Spleen (tissue), 11 donors: ENCODE data around the gene GDF15. TPM values are rescaled to one million over a fixed set of nuclear protein-coding genes. Genes with fewer than 3 reads are reported as not detected.

Experiments
- DNase-seq: peaks from one replicate; pipeline ENCODE4 v3.0.0-alpha.2; 2020
- H3K27ac ChIP-seq, 8 donors: fragments of 200-600 bp; sonication (generic) in 7 of 8; 1 replicate in 4 of 8; 2 replicates in 4 of 8; pipeline versions ENCODE4 v1.5.0 to v1.8.0; 2016 to 2021; ENCODE audit warnings: inconsistent platforms in 4 of 8, mild to moderate bottlenecking in 4 of 8, moderate library complexity in 1 of 8
- H3K27me3 ChIP-seq, 7 donors: fragments of 200-600 bp; sonication (generic) in 6 of 7; replicated peaks in 1 of 7; 1 replicate in 4 of 7; 2 replicates in 3 of 7; pipeline versions ENCODE4 v1.5.0 to v1.8.0; 2016 to 2021; ENCODE audit warnings: inconsistent platforms in 3 of 7, mild to moderate bottlenecking in 1 of 7
- H3K36me3 ChIP-seq, 6 donors: fragments of 200-600 bp; sonication (generic) in 5 of 6; 1 replicate in 4 of 6; 2 replicates in 2 of 6; pipeline versions ENCODE4 v1.5.0 to v1.8.0; 2016 to 2021; ENCODE audit warnings: inconsistent platforms in 2 of 6
- H3K4me1 ChIP-seq, 6 donors: fragments of 200-600 bp; sonication (generic) in 5 of 6; 1 replicate in 3 of 6; 2 replicates in 3 of 6; pipeline versions ENCODE4 v1.5.0 to v1.8.0; 2016 to 2021; ENCODE audit warnings: inconsistent platforms in 3 of 6
- H3K4me3 ChIP-seq, 8 donors: fragments of 200-600 bp; sonication (generic) in 7 of 8; 1 replicate in 4 of 8; 2 replicates in 4 of 8; pipeline versions ENCODE4 v1.5.0 to v1.8.0; 2016 to 2021; ENCODE audit warnings: inconsistent platforms in 4 of 8, mild to moderate bottlenecking in 4 of 8, moderate library complexity in 2 of 8
- H3K9me3 ChIP-seq, 8 donors: fragments of 200-600 bp; sonication (generic) in 7 of 8; 1 replicate in 4 of 8; 2 replicates in 4 of 8; pipeline versions ENCODE4 v1.5.0 to v1.8.0; 2016 to 2021; ENCODE audit warnings: inconsistent platforms in 4 of 8
- CTCF ChIP-seq, 11 experiments: fragments of 200-600 bp in 7 of 11; fragments of 450-650 bp in 4 of 11; sonication (generic) in 4 of 11; IDR thresholded peaks in 8 of 11; conservative IDR thresholded peaks in 3 of 11; 1 replicate in 7 of 11; 2 replicates in 4 of 11; pipeline versions ENCODE4 v1.4.0 to v1.8.0; 2016 to 2021; ENCODE audit warnings: antibody characterized with exemption in 11 of 11, inconsistent platforms in 4 of 11, mild to moderate bottlenecking in 1 of 11
- POLR2A ChIP-seq, 3 donors: fragments of 450-650 bp; IDR thresholded peaks; one replicate each; pipeline ENCODE4 v1.5.1; 2017; ENCODE audit warnings: antibody characterized with exemption in 3 of 3, mild to moderate bottlenecking in 1 of 3
- POLR2AphosphoS5 ChIP-seq, 3 donors: sonication (generic); formaldehyde crosslinking; IDR thresholded peaks; one replicate each; pipeline ENCODE4 v1.5.1; 2017; ENCODE audit warnings: antibody characterized with exemption in 3 of 3
- WGBS, 5 donors: extraction: QIAGEN DNeasy Blood & Tissue Kit in 3 of 5; methylation state at CpG; one replicate each; pipeline versions ENCODE4 v1.1.5 to v1.1.7; 2013 to 2018; 5-methylcytosine and 5-hydroxymethylcytosine counted together
- intact Hi-C: fragments of 100-400 bp; cut with DNase I; formaldehyde crosslinking; loops from one replicate; pipeline ENCODE4 v1.15.0; 2023; ENCODE audit warnings: low total_unique reads
- polyA plus RNA-seq, 3 donors: library from polyadenylated mRNA; stranded (reverse); fragments of 200-250 nt; gene quantifications; one replicate each; pipeline ENCODE4 v1.2.1, GENCODE V29; 2013
- total RNA-seq, 7 donors: library from RNA; depleted of rRNA in 3 of 7; stranded (reverse); fragments of >200 nt in 3 of 7; fragmentation: NEBNext Ultra II Directional in 4 of 7; extraction: Animal tissue kit (Norgen Biotek cat#: 25700) in 4 of 7; gene quantifications; one replicate each; pipeline versions ENCODE4 v1.1.0 to v1.2.1, GENCODE V29; 2016 to 2021
- donor health status: healthy with polysubstance abuse.
- donor health status: DM: no; HTN: no; CAD: no; lungs with moderate emphysema.
- donor health status: DM: no; HTN: no; CAD: no.
- donor health status: Bipolar disorder and iron deficiency.
- donor health status: healthy.
- donor health status: DM: no; HTN: no; CAD: no.
- donor health status: DM: yes; HTN: yes; CAD: no.

GDF15 gene
- total and polyA plus RNA-seq, 10 donors, result 0.77 to 34.3 (median 4.3) TPM

- peaks cover 0 to 58% (median 6%) of the 10 kb centered on the region in 6 donors for H3K36me3 ChIP-seq
- H3K4me1 ChIP-seq, result peaks cover 27 to 100% (median 68%) of the 10 kb centered on the region in 6 donors
- peaks cover 0 to 19% (median 0%) of the 10 kb centered on the region in 7 donors for H3K27me3 ChIP-seq
- intact Hi-C loops, result no loop called here
- no peak for TF ChIP-seq POLR2AphosphoS5 (IDR thresholded peaks at IDR 0.05)
- no peak for TF ChIP-seq POLR2A (IDR thresholded peaks at IDR 0.05)
- TF ChIP-seq CTCF (IDR thresholded peaks at IDR 0.05 in 8 of 11, conservative IDR thresholded peaks at IDR 0.05 in 3 of 11), result no peak
- H3K9me3 ChIP-seq, result peaks cover 0 to 5% (median 0%) of the 10 kb centered on the region in 8 donors
- no peak for DNase-seq
- WGBS, 5 donors, result 19 to 45% (median 25%) methylated on average over 5 of the region's 5 CpGs
- peak overlapping the region; percentile 48 to 92 (median 89) for H3K27ac ChIP-seq
- peak overlapping the region; percentile 9 to 70 (median 42) for H3K4me3 ChIP-seq
Observed at GRCh38 chr19:18392926-18393325, 7.0 kb downstream of the GDF15 start.

- intact Hi-C loops, result no loop called here
- WGBS, 5 donors, result 25 to 40% (median 32%) methylated on average over 7 of the region's 7 CpGs
- Histone ChIP-seq H3K27me3 (peaks cover 0 to 23% (median 0%) of the 10 kb centered on the region in 7 donors), H3K4me3 (peak overlapping the region; percentile 2 to 70 (median 42)), H3K27ac (peak overlapping the region; percentile 48 to 92 (median 89)), H3K9me3 (peaks cover 0 to 5% (median 0%) of the 10 kb centered on the region in 8 donors), H3K4me1 (peaks cover 31 to 100% (median 68%) of the 10 kb centered on the region in 6 donors), H3K36me3 (peaks cover 0 to 58% (median 6%) of the 10 kb centered on the region in 6 donors)
- TF ChIP-seq POLR2AphosphoS5 (IDR thresholded peaks at IDR 0.05), result peak; percentile 66 to 78 (median 72)
- no peak for TF ChIP-seq POLR2A (IDR thresholded peaks at IDR 0.05)
- no peak for TF ChIP-seq CTCF (IDR thresholded peaks at IDR 0.05 in 8 of 11, conservative IDR thresholded peaks at IDR 0.05 in 3 of 11)
- peak; percentile 92 for DNase-seq
Observed at GRCh38 chr19:18393836-18394235, 7.9 kb downstream of the GDF15 start.

GRCh38 chr19:18396471-18397241, 10.7 kb downstream of the GDF15 start:
- H3K27me3 ChIP-seq, result peaks cover 0 to 23% (median 0%) of the 10 kb centered on the region in 7 donors
- no peaks in the 10 kb centered on the region for H3K9me3 ChIP-seq
- peaks cover 24 to 100% (median 79%) of the 10 kb centered on the region in 6 donors for H3K4me1 ChIP-seq
- peaks cover 0 to 33% (median 1%) of the 10 kb centered on the region in 6 donors for H3K36me3 ChIP-seq
- H3K4me3 ChIP-seq, result peak overlapping the region; percentile 20 to 70 (median 54)
- intact Hi-C loops, result no loop called here
- WGBS, 5 donors, result 44 to 71% (median 61%) methylated on average over 18 to 37 of the region's 37 CpGs
- TF ChIP-seq POLR2AphosphoS5 (IDR thresholded peaks at IDR 0.05) (peak; percentile 59 to 83 (median 77)), CTCF (IDR thresholded peaks at IDR 0.05 in 8 of 11, conservative IDR thresholded peaks at IDR 0.05 in 3 of 11) (no peak), POLR2A (IDR thresholded peaks at IDR 0.05) (no peak)
- H3K27ac ChIP-seq, result peak overlapping the region; percentile 32 to 92 (median 86)
- DNase-seq, result peak; percentile 86
